Activated T-helper 1 cell treated with anti-CD3 and anti-CD28 coated beads, Interleukin-2, amount 50 U/mL, for 16 hours (primary cell): Measurements from ENCODE around the gene PPHLN1.
A peak's percentile ranks its signal among the peaks of the same experiment; 100 is the strongest.

Experiments used
- DNase-seq, 2 donors: peaks; one replicate each; pipeline ENCODE4 v3.0.0-alpha.2; 2020; ENCODE audit warnings: low read depth in 1 of 2, low spot score in 1 of 2

The PPHLN1 gene

DNA sequence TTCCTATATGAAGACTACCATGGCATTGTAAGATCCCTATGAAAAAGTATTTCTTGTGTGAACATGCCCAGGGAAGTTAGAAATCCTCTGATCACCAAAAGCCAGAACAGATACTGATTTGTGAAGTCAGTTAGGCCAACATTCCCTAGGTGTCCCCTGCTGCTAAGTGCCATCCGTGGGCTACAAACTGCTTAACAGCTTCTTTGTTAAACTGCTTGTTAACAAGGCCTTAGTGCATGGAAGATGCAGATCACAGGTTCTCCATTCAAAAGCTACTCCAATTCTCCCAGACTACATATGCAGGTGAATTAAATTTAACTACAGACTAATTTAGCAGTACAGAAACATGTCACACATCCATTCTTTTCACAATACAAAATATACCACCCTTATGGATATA, 155.4 kb downstream of the PPHLN1 start:
- DNase-seq, result no peak

DNA sequence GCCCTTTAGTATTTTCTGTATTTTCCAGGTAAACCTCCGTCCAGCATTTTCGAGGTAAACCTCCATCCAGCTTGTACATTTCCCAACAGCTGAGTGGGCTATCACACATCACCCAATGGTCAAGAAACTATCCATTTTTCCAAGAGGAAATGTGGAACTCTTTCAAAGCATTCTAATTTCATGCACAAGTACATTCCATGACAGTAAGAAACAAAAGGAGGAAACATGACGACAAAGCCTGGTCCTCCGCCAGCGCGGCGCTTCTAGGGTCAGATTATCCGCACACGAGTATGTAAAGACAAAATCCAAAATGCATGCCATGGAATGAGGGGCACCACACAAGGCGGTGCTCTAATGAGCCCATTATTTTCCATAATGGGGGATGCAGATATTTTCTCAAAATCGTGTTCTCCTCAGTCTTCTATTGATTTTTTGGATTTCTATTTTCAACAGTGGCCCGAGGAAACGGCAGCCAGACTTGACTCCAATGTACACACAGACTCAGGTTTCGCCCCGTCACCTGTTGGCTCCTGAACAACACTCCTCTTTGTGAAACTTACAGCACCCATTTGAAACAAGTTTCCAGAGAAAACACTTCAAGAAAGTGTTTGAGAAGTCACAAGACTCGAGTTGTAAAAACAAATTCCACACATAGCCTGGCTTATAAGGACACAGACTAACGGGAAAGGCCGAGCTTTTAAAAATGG, 156.2 kb downstream of the PPHLN1 start:
- DNase-seq, result no peak

DNA sequence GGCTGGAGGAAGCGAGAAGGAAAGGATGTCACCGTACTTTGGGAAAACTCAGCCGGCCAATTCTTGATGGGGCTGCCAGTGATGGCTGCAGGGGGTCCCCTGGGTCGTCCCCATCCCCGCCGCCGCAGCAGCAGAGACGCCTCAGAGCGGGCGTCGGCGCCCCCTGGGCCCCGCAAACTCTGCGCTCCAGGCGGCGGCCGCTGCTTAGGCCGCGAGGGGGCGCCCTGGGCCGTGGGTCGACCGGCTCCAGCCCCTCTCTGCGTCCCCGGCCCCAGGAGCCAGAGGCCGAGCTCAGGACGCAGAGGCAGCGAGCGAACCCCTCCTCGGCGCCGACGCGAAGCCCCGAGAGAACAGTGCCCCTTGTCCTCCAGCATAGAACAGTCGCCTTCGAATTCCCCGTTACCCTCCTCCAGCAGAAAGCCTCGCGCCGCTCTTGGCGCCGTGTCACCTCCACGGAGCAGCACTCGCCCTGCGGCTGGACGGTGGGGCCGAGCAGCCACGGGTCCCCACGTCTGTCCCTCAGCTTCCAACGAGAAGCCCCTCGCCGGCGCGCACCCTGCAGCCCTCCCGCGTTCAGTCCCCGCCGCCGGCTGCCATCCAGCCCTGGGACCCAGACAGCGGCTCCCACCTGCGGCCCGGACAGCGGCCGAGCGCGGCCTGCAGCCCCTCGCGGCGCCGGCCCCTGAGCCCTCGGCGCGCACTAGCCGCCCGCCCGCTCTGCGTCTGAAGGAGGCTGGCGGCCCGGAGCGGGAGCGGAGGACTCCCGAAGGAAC, 157.0 kb downstream of the PPHLN1 start:
- peak in 1 of 2 donors; percentile 20 for DNase-seq

DNA sequence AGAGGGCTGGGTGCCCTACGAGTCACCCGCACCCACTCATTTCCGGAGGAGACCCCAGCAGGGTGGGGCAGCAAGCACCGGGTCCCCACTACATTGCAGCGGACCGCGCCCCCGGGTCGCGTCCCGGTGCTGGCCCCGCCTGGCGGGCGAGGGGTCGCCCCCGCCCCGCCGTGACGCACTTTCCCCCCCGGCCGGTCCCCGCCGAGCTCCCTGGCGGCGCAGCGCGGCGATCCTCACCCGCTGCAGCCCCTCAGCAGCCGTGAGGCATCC, 157.5 kb downstream of the PPHLN1 start:
- DNase-seq, result no peak

GRCh38 chr12:42484996-42485395, 159.0 kb downstream of the PPHLN1 start:
- DNase-seq, result no peak

DNA sequence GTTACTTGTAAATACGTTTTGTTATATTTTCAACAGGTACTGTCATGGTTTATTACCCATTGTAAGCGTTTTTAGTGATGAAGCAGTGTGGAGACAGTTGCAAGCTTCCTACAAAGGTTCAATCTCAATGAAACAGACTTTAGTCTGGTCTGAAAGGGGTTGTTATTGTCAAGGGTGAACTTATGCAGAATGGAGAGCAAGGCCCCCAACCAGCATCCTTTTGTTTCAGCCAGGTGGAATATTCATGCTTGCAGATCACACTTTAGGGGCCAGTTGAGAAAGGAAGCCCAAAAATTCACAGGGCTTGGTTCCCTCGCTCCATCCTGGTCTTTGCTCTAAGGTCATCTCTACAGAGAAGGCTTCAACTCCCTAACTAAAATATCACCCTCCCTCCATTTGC, 159.9 kb downstream of the PPHLN1 start:
- DNase-seq, result no peak

GRCh38 chr12:42486407-42486806, 160.4 kb downstream of the PPHLN1 start:
- DNase-seq, result no peak

GRCh38 chr12:42490261-42490842, 164.4 kb downstream of the PPHLN1 start:
- DNase-seq, result no peak
